GM12864 (cell line): ENCODE measurements around the gene IL7R.

Source experiments
- DNase-seq: peaks from one replicate; pipeline ENCODE4 v3.0.0-alpha.2; 2011; ENCODE audit warnings: low read depth
- H3K4me3 ChIP-seq: 2 replicates; pipeline ENCODE4 v1.5.1; 2011; ENCODE audit warnings: mild to moderate bottlenecking, low read depth, low read length, control low read depth
- CTCF ChIP-seq: IDR thresholded peaks from 2 replicates; pipeline ENCODE4 v1.5.1; 2011; ENCODE audit warnings: low read depth, mild to moderate bottlenecking, moderate library complexity, low read length, control low read depth, inconsistent platforms; ENCODE audit errors: missing control alignments

IL7R gene

GRCh38 chr5:35920890-35921289 lies 64.2 kb downstream of the IL7R start:
- H3K4me3 ChIP-seq, result no peak overlapping the region
- no peak for TF ChIP-seq CTCF
- DNase-seq, result no peak

- DNase-seq, result no peak
- TF ChIP-seq CTCF, result no peak
- H3K4me3 ChIP-seq, result no peak overlapping the region
These were observed 65.2 kb downstream of the IL7R start for GRCh38 chr5:35921930-35922329.

GRCh38 chr5:35922468-35922867 lies 65.8 kb downstream of the IL7R start:
- DNase-seq, result no peak
- TF ChIP-seq CTCF, result no peak
- H3K4me3 ChIP-seq, result no peak overlapping the region

GRCh38 chr5:35924122-35924949 lies 67.6 kb downstream of the IL7R start:
- no peak overlapping the region for H3K4me3 ChIP-seq
- no peak for DNase-seq
- no peak for TF ChIP-seq CTCF

GRCh38 chr5:35924950-35925722 lies 68.4 kb downstream of the IL7R start:
- H3K4me3 ChIP-seq, result no peak overlapping the region
- no peak for DNase-seq
- TF ChIP-seq CTCF, result no peak

GRCh38 chr5:35926389-35927051 lies 69.8 kb downstream of the IL7R start:
- peak; percentile 18 for DNase-seq
- TF ChIP-seq CTCF, result peak; percentile 88
- no peak overlapping the region for H3K4me3 ChIP-seq
